Islet precursor cell (in vitro differentiated cells): ENCODE data around the gene RNFT2.
A peak's percentile ranks its signal among the peaks of the same experiment; 100 is the strongest.
"Not testable (repeated sequence)": the region's sequence is repeated elsewhere in the genome, so short reads cannot be mapped to it uniquely, and the experiment has no call there.

Source experiments
- DNase-seq: peaks from one replicate; pipeline ENCODE4 v3.0.0-alpha.2; 2018

RNFT2 gene

DNA sequence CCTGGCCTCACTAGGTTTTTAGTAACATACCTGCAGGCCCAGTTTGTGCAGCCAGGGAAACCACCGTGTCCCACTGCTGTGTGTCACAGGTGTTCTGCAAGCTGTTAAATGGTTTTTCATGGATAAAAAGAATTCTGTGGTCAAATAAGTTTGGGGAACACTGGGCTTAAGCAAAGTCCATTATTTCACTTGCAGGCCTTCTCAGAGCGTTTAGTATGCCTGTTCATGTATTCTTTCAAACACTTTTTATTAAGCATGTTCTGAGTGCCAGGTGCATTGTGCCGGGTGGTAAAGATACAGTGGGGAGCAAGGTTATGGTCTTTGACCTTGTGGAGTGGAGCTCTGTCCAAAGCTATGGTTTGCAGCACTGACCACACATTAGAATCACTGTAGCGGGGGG, 7.4 kb downstream of the RNFT2 start:
- DNase-seq = no peak

DNA sequence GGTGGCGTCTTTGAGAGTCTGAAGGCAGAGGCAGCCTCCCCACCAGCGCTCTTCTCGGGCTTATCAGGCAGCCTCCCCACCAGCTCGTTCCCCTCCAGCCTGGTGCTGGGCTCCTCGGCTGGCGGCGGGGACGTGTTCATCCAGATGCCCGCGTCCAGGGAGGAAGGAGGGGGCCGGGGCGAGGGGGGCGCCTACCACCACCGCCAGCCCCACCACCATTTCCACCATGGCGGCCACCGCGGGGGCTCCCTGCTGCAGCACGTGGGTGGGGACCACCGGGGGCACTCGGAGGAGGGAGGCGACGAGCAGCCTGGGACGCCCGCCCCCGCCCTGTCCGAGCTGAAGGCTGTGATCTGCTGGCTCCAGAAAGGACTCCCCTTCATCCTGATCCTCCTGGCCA, 11.8 kb downstream of the RNFT2 start:
- DNase-seq = no peak

DNA sequence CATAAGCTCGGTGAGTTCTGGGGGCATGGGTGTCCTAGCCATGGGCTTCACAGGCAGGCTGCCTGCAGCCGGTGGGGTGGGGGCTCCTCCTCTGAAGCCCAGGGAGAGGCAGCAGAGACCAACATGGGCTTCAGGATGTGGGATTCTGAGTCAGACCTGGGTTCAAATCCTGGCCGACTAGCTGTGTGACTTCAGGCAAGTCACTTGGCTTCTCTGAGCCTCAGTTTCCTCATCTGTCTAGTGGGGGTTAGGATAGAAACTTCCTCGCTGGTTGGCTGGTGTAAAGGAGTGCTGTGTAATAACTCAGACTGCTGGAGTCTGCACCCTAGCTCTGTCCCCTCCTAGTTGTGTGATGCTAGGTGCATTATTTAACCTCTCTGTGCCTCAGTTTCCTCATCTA, 12.2 kb downstream of the RNFT2 start:
- peak; percentile 35 for DNase-seq

DNA sequence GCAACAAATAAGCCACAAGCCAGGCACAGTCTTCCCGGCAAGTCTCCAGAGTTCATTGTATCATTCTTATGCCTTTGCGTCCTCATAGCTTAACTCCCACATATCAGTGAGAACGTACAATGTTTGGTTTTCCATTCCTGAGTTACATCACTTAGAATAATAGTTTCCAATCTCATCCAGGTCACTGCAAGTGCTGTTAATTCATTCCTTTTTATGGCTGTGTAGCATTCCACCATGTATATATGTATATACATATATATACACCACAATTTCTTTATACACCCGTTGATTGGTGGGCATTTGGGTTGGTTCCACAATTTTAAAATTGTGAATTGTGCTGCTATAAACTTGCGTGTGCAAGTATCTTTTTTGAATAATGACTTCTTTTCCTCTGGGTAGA, 16.0 kb downstream of the RNFT2 start:
- not testable (repeated sequence) for DNase-seq

DNA sequence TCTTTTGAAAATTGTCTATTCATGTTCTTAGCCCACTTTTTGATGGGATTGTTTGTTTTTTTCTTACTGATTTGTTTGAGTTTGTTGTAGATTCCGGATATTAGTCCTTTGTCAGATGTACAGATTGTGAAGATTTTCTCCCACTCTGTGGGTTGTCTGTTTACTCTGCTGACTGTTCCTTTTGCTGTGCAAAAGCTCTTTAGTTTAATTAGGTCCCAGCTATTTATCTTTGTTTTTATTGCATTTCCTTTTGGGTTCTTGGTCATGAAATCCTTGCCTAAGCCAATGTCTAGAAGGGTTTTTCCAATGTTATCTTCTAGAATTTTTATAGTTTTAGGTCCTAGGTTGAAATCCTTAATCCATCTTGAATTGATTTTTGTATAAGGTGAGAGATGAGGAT, 16.7 kb downstream of the RNFT2 start:
- not testable (repeated sequence) for DNase-seq

DNA sequence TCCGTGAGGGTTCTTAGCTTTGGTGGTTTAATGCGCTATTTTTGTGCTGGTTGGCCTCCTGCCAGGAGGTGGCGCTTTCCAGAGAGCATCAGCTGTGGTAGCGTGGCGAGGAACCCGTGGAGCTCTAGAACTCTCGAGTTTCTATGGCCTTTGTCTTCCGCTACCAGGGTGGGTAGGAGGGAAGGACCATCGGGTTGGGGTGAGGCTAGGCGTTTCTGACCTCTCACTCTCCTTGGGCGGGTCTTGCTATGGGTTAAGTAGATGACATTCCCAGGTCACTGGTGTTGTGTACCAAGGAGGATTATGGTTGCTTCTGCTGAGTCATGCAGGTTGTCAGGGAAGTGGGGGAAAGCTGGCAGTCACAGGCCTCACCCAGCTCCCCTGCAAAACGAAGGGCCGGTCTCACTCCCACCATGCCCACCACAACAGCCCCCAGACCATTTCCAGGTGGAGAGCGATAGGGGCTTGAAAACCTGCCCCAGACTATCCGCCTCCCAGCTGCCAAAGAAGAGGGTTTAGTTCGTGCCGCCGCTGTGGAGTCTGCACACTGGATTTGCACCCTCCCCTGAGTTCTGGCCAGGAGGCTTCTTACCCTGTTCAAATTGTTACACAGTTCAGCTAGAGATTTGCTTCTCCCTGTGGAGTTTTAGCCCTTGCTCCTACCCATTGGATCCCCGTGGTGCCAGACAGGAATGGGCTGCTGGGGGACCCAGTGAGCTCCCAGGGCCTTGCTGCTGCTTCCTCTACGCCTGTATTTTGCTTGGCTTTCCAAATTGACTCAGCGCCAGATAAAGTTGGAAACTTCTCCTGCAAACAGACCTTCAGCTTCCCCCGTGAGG, 21.9 kb downstream of the RNFT2 start:
- DNase-seq = peak; percentile 79

DNA sequence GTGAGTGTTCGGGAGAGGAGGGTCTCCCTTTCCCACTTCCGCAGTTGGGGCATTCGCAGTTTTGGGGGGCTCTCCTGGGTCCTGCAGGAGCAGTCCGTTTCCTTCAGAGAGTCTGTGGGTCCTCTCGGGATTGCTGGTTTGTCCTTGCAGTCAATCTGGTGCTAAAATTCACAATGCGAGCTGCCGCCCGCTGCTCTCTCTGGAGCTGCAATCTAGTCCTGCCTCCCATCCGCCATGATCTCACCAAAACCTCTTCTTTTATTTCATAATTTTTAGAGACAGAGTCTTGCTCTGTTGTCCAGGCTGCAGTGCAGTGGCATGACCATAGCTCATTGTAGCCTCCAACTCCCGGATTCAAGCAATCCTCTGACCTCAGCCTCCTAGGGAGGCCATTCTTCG, 22.5 kb downstream of the RNFT2 start:
- DNase-seq = no peak

DNA sequence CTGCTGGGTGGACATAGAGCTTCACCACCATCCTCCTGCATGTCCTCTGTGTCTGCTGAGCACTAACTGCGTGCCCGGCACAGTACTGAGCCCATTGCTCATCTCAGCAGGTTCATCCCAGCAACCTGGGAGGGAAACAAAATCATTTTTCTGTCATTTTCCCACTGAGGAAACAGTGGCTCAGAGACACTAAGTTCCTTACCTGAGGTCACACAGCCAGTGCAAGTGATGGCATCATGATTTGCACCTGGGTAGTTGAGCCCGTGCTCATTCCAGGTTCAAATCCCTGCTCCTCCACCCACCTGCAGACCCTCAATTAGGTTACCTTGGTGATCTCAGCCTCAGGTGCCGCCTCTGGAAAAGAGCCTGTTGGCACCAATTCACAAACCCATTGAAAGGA, 23.4 kb downstream of the RNFT2 start:
- no peak for DNase-seq

DNA sequence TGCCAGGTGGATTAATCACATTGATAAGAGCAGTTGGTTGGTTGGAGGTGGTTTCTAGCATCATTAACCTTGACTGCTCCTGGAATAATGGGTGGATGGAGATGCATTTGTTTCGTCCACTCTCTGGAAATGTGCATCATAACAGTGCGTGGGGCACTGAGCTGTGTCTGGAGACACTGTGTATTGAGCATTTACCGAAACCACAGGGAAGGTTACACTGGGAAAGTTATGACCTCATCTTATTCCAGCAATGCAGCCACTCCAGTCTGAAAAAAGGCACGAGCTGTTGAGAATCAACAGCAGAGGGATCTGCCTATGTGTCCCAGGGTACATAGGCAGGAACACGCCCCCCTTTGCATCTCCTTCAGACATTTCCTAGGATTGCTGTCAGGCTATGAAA, 27.2 kb downstream of the RNFT2 start:
- DNase-seq = peak; percentile 59

DNA sequence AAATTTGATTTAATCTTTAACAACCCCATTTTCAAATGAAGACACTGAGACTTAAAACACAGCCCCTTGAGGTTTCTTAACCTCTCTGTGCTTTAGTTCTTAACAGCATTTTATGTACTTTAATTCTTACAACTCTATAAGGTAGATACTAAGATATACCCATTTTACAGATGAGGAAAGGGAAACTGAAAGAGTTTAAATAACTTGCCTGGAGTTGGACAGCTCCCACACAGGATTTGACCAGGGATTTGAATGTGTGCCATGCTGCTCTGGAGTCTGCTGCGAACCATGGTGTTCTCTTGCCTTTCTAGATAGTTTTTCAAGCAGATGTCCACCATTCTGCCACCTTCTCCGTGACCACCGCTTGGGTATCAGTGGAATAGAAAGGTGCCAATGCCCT, 28.2 kb downstream of the RNFT2 start:
- DNase-seq = peak; percentile 30

DNA sequence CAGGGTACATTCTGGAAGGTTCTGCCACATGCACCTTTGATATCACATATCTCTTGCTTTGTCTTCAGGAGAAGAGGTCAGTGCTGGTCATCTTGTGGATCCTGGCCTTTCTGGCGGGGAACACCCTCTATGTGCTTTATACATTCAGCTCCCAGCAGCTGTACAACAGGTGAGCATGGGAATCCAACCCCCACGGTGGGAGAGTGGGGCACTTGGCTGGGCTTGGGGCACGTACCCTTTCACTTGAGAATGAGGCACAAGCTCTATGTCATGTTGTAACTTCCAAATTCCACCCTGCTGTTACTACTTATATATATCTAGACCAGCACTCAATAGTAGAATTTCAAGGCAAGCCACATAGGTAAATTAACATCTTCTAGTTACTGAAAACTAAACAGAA, 28.6 kb downstream of the RNFT2 start:
- no peak for DNase-seq

DNA sequence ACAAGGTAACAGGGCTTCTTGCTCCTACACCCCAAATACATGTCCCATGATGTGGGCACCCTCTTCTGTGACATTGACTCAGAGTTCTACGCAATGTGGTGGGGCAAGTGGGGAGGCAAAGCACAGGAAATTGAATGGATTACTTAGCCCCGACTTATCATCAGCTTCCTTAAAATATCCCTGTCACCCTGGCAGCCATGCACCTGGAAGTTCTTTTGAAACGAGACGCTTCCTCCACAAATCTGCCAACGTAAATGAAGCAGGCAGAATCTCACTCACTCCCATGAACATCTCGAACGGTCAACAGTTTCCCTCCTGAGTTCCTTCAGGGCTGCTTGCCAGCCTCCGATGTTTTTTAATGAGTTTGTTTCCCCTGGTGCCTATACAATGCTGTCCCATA, 33.5 kb downstream of the RNFT2 start:
- no peak for DNase-seq

DNA sequence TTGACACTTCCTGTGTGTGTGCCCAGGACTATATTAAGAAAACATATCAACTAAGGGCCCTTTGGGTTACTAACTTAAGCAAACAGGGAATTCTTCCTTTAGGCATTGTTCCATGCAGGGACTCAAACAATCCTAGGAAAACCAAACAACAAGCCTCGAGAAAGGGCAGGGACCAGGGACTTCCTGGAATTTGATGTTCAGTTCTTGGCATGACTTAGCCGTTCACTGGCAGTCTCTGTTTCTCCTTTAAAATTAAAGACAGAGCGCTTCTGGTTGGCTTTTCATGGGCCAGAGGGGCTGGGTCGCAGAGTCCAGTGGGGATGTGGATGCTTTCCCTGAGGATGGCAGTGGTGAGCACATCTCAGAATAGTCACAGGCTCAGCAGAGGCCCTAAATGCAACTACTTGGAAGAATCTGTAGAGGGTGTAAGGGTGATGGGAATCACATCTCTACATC, 35.2 kb downstream of the RNFT2 start:
- peak; percentile 77 for DNase-seq

DNA sequence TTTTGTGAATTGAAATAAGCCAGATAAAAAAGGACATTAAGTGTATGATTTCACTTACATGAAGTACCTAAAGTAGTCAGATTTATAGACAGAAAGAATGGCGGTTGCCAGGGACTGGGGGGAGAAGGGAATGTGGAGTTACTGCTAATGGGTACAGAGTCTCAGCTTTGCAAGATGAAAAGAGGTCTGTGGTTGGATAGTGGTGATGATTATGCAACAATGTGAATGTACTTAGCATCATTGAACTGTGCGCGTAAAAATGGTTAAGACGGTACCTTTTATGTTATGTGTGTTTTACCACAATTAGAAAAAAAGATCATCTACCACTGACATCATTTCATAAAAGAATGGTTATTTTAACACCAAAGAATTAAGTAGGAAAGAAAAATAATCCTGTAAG, 35.9 kb downstream of the RNFT2 start:
- no peak for DNase-seq

DNA sequence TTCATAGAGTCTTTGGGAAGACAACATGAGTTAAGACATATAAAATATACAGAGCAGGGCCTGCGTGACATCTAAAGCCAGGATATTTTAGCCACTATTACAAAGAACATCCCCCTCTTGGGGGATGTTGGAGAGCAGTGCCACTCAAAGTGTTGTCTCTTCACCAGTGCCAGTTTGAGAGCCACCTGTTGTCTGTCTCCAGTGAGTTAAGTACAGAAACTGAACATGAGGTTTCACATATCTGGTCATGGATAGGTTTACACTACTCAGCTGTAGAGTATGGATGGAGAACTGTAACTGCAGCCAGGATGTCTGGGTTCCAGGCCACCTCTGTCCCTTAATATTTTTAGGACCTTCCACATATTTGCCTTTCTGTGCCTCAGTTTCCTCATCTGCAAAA, 39.1 kb downstream of the RNFT2 start:
- DNase-seq = no peak

DNA sequence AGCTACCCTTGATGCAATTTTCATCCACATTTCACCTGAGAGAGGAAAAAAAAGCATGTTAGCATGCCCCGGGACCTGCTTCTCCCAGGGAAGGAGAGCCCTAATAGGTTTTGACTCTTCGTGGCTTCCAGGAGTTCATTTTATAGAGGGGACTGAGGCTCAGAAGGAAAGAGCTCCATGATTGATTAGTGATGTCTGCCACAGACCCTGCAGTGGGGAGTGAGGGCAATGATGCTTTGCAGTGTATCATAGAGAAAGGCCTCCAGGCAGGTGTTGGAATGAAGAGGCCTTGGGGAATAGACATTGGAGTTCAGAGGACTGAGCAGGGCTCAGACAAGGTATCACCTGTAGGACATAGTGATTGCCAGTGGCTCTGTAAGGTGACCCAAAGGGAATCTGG, 41.5 kb downstream of the RNFT2 start:
- DNase-seq = no peak

DNA sequence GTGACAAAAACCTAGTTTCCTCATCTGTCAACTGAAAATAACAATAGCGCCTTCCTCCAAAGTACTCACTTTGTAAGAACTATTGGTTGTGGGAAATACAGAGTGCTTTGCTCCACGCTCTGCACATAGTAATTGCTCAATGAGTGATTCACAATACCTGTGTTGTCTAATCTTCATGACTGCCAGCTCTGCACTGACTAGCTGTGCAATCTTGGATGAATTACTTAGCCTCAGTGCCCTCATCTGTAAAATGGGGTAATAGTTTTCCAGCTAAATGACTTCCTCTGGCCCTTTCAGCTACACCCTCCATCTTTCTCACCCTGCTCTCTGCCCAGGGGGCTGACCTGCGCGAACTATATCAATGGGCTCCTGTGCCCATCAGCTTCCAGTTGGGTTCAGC, 42.8 kb downstream of the RNFT2 start:
- DNase-seq = no peak

DNA sequence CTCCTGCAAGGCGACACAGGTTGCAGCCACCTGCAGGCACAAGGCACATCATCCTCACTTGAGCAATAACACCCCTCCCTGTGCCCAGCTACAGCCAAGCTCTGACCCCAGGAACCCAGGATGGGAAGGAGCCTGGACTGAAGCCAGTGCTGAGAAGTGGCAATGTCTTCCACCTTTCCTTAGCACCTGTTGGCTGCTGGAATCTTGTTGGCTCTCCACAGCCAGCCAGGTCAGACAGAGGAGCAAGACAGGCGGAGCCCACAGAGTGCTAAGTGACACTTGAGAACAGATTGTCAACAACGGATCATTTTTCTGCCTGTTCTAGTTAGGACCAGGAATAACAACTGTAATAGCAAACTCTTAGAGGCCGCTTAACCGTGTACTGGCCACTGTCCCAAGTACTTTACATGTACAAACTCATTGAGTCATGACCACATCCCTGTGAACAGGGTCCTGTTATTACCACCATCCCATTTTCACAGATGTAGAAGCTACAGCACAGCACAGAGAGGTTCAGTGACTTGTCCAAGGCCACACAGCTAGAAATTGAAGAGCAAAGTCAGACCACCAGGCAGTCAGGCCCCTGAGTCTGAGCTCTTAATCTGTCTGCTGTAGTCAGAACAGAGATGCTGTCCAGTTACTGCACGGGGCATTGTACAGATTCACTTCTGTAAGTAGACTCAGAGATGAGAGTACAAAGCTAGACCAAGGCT, 45.6 kb downstream of the RNFT2 start:
- no peak for DNase-seq

DNA sequence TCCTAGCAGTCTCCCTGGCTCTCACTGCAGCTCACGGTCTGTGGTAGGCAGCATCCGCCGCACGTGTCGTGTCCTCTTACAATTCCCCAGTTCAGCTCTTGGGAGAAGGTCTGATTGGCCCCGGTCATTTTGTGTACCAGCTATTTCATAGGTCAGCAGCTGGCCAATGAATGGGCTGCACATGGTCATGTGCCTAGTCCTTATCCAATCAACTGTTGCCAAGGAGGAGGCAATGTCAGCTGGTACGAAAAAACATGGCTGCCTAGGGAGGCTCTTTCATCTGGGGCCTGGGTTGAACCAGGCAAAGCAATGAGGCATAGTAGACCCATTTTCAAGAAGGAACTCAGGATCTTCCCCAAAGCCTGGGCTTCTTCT, 46.1 kb downstream of the RNFT2 start:
- DNase-seq = no peak

DNA sequence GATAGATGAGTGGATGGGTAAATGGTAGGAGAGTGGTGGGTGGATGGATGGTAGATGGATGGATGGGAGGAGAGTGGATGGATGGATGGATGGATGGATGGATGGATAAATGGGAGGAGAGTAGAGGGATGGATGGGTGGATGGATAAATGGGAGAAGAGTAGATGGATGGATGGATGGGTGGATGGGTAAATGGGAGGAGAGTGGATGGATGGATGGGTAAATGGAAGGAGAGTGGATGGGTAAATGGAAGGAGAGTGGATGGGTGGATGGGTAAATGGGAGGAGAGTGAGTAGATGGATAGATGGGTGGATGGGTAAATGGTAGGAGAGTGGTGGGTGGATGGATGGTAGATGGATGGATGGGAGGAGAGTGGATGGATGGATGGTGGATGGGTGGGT, 51.4 kb downstream of the RNFT2 start:
- not testable (repeated sequence) for DNase-seq

DNA sequence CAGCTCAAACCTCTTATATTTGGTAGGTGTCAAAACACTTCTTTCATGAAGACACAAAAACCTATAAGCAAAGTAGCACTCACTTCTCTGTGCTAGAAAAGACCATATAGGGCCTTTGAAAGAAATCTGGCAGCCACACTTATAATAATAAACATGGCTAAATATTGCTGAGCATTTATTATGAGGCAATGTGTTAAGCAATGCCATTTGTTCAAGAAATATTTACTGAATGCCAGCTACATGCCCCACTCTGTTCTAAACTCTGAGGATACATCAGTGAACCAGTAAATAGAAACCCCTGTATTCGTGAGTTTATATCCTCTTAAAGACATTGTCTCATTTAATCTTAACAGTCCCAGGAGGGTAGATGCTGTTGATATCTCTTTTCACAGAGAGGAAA, 52.0 kb downstream of the RNFT2 start:
- DNase-seq = no peak

DNA sequence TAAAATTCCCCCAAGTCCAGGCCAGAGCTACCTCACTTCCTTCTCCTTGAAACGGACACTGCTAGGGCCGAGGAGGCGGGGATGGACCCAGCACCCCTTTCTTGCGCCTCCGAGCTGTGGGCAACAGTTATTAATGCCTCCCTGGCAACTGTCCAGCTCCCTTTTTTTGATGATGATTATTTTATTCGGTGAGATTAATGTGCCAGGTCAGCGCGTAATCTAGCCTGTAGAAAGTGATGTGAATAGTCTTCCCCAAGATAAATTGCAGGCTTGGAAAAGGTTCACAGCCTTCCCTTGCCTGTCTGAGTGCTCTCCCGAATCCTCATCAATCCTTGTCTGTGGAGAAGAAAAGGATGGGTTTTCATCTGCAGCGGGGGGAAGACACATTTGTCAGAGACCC, 54.3 kb downstream of the RNFT2 start:
- DNase-seq = no peak

DNA sequence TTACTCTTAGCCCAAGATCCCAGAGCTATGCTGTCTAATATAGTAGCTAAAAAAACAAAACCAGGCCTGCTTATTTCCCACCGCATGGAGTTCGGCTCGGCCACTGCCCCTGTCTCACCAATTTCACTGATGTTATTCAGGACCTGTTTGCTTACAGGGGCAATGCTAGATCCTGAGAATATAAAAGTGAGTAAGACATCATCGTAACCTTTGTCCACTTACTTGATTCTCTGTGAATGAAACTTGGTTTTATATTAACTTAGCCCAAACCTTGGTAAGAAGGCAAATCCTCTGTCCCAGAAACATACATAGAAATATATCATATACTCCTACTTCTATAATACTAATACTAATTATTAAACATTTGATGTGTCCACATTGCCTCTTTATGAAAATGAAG, 56.6 kb downstream of the RNFT2 start:
- no peak for DNase-seq

DNA sequence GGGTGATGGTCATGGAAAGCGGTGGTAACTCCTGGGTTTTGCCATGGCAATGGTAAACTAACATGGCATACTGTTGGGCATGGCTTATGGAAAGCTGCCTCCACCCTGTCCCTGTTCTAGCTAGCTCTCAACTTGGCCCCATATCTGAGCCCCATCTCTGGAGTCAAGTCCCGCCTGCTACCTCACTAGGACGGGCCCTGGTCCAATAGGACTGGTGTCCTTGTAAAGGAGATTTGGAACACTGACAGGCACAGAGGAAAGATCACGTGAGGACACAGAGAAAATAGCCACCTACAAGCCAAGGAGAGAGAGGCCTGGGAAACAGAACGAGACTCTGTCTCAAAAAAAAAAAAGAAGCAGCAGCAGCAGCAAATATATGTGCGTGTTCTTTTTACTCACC, 59.8 kb downstream of the RNFT2 start:
- DNase-seq = no peak

DNA sequence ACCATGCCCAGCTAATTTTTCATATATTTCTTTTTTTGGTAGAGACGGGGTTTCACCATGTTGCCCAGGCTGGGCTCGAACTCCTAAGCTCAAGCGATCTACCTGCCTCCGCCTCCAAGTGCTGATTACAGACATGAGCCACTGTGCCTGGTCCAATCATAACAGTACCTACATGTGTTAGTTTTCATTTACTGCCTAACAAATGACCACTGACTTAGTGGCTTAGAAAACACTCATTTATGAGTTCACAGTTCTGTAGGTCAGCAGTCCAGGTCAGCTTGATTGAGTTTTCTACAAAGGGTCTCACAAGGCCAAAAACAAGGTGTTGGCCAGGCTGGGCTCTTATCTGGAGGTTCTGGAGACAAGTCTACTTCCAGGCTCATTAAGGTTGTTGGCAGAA, 60.6 kb downstream of the RNFT2 start:
- no peak for DNase-seq
